GM19372 (cell line): ENCODE results near the gene MALSU1.
"Not testable (repeated sequence)": the region's sequence is repeated elsewhere in the genome, so short reads cannot be mapped to it uniquely, and the experiment has no call there.

ENCODE experiments used
- ATAC-seq: cut with Tn5 transposase; IDR thresholded peaks from one replicate; pipeline ENCODE4 v1.9.1; 2021; ENCODE audit warnings: mild to moderate bottlenecking, low read depth, moderate library complexity; ENCODE audit not compliant: unreplicated experiment

Gene MALSU1

GRCh38 chr7:23285657-23286646, 13.2 kb upstream of the MALSU1 start:
- no peak for ATAC-seq

- no peak for ATAC-seq
Observed at GRCh38 chr7:23287612-23288011, 11.5 kb upstream of the MALSU1 start.

- no peak for ATAC-seq
Observed at GRCh38 chr7:23290993-23291392, 8.1 kb upstream of the MALSU1 start.

GRCh38 chr7:23291957-23292560, 7.1 kb upstream of the MALSU1 start:
- ATAC-seq: no peak

GRCh38 chr7:23292623-23293022, 6.5 kb upstream of the MALSU1 start:
- no peak for ATAC-seq

GRCh38 chr7:23293500-23294073, 5.6 kb upstream of the MALSU1 start:
- ATAC-seq: no peak

- ATAC-seq: no peak
Observed at GRCh38 chr7:23294549-23295400, 4.4 kb upstream of the MALSU1 start.

- ATAC-seq: no peak
Observed at GRCh38 chr7:23295401-23295697, 3.8 kb upstream of the MALSU1 start.

- no peak for ATAC-seq
Observed at GRCh38 chr7:23298141-23298881, 828 bp upstream of the MALSU1 start.

- ATAC-seq: no peak
Observed at GRCh38 chr7:23299770-23300300, 696 bp downstream of the MALSU1 start.

- no peak for ATAC-seq
Observed at GRCh38 chr7:23306936-23307521, 7.9 kb downstream of the MALSU1 start.

GRCh38 chr7:23308754-23309153, 9.6 kb downstream of the MALSU1 start:
- ATAC-seq: no peak

- ATAC-seq: not testable (repeated sequence)
Observed at GRCh38 chr7:23312141-23312540, 13.0 kb downstream of the MALSU1 start.

GRCh38 chr7:23315366-23315765, 16.2 kb downstream of the MALSU1 start:
- no peak for ATAC-seq

- no peak for ATAC-seq
Observed at GRCh38 chr7:23331132-23331531, 32.0 kb downstream of the MALSU1 start.

- no peak for ATAC-seq
Observed at GRCh38 chr7:23332193-23332592, 33.1 kb downstream of the MALSU1 start.

GRCh38 chr7:23332910-23333612, 33.9 kb downstream of the MALSU1 start:
- ATAC-seq: no peak

- ATAC-seq: no peak
Observed at GRCh38 chr7:23333671-23334246, 34.6 kb downstream of the MALSU1 start.
